Fibroblast of lung (primary cell): ENCODE measurements around the gene BAD. TPM values are rescaled to one million over a fixed set of nuclear protein-coding genes. Genes with fewer than 3 reads are reported as not detected.

Experiments
- DNase-seq, 2 donors: peaks; one replicate each; pipeline versions ENCODE4 v3.0.0 to v3.0.0-alpha.2; 2010; ENCODE audit warnings: low read depth in 2 of 2
- H2AFZ ChIP-seq: 2 replicates; pipeline ENCODE4 v1.5.1; 2012; ENCODE audit warnings: low read length, control low read depth, inconsistent platforms
- H3K27ac ChIP-seq: 2 replicates; pipeline ENCODE4 v1.5.1; 2011; ENCODE audit warnings: low read length, control low read depth; ENCODE audit not compliant: insufficient read depth
- H3K27me3 ChIP-seq: 2 replicates; pipeline ENCODE4 v1.5.1; 2011; ENCODE audit warnings: mild to moderate bottlenecking, low read length; ENCODE audit not compliant: control insufficient read depth, insufficient read depth
- H3K36me3 ChIP-seq: 2 replicates; pipeline ENCODE4 v1.5.1; 2011; ENCODE audit warnings: low read length; ENCODE audit not compliant: control insufficient read depth, insufficient read depth
- H3K4me1 ChIP-seq: 2 replicates; pipeline ENCODE4 v1.5.1; 2011; ENCODE audit warnings: low read length; ENCODE audit not compliant: control insufficient read depth, insufficient read depth; ENCODE audit errors: extremely low read depth
- H3K4me2 ChIP-seq: 2 replicates; pipeline ENCODE4 v1.5.1; 2011; ENCODE audit warnings: low read length, control low read depth; ENCODE audit not compliant: insufficient read depth; ENCODE audit errors: extremely low read depth
- H3K4me3 ChIP-seq, 4 experiments: fragments of 200-600 bp in 1 of 4; sonication (generic) in 1 of 4; replicated peaks in 1 of 4; 2 replicates each; pipeline ENCODE4 v1.5.1; 2011 to 2016; ENCODE audit warnings: low read length in 4 of 4, low read depth in 3 of 4, mild to moderate bottlenecking in 3 of 4, control low read depth in 2 of 4, inconsistent platforms in 1 of 4, mixed read lengths in 1 of 4; ENCODE audit not compliant: insufficient read depth in 1 of 4; ENCODE audit errors: control extremely low read depth in 1 of 4
- H3K79me2 ChIP-seq: 2 replicates; pipeline ENCODE4 v1.5.1; 2012; ENCODE audit warnings: mild to moderate bottlenecking, low read length, inconsistent platforms; ENCODE audit not compliant: control insufficient read depth, insufficient read depth
- H3K9ac ChIP-seq: 2 replicates; pipeline ENCODE4 v1.5.1; 2011; ENCODE audit warnings: mild to moderate bottlenecking, low read length, control low read depth; ENCODE audit not compliant: insufficient read depth
- H3K9me3 ChIP-seq: 2 replicates; pipeline ENCODE4 v1.5.1; 2012; ENCODE audit warnings: low read depth, low read length; ENCODE audit not compliant: control insufficient read depth, insufficient read depth
- H4K20me1 ChIP-seq: 2 replicates; pipeline ENCODE4 v1.5.1; 2011; ENCODE audit warnings: low read length; ENCODE audit not compliant: control insufficient read depth, insufficient read depth; ENCODE audit errors: extremely low read depth
- CTCF ChIP-seq, 2 donors: IDR thresholded peaks in 1 of 2; conservative IDR thresholded peaks in 1 of 2; 1 replicate in 1 of 2; 2 replicates in 1 of 2; pipeline ENCODE4 v1.5.1; 2011 to 2012; ENCODE audit warnings: low read length in 2 of 2, control low read depth in 1 of 2, inconsistent platforms in 1 of 2, low read depth in 1 of 2, mild to moderate bottlenecking in 1 of 2
- EZH2 ChIP-seq: IDR thresholded peaks from 2 replicates; pipeline ENCODE4 v1.5.1; 2012; ENCODE audit warnings: low read length, control low read depth, mild to moderate bottlenecking; ENCODE audit errors: missing control alignments
- polyA plus RNA-seq, 2 donors: library from polyadenylated mRNA; depleted of rRNA in 1 of 2; stranded (reverse) in 1 of 2; unstranded in 1 of 2; fragments of >200 nt; gene quantifications; 2 replicates each; pipeline ENCODE4 v1.2.1, GENCODE V29; 2011 to 2012; ENCODE audit warnings: missing spikeins in 1 of 2
- total RNA-seq: library from RNA; depleted of rRNA; stranded (reverse); fragments of >200 nt; gene quantifications from 2 replicates; pipeline ENCODE4 v1.2.1, GENCODE V29; 2014

Gene BAD
- total and polyA plus RNA-seq, 2 donors (not counting 1 experiment from before 2014, with no cell fraction given): 31.6 to 79.9 TPM

- H3K27me3 ChIP-seq: no peaks in the 10 kb centered on the region
- H3K9ac ChIP-seq: no peak overlapping the region
- DNase-seq: no peak
- no peak overlapping the region for H3K4me3 ChIP-seq
- no peaks in the 10 kb centered on the region for H3K9me3 ChIP-seq
- H2AFZ ChIP-seq: no peak overlapping the region
- H3K4me2 ChIP-seq: no peak overlapping the region
- peaks cover 3% of the 10 kb centered on the region for H3K4me1 ChIP-seq
- no peak for TF ChIP-seq EZH2
- TF ChIP-seq CTCF (conservative IDR thresholded peaks at IDR 0.05 in 1 of 2, IDR thresholded peaks at IDR 0.05 in 1 of 2; ENCODE audit: low read depth in 1 of 2, low read length in 2 of 2): no peak
- no peak overlapping the region for H3K27ac ChIP-seq
- no peaks in the 10 kb centered on the region for H4K20me1 ChIP-seq
- no peaks in the 10 kb centered on the region for H3K79me2 ChIP-seq
- peaks cover 14% of the 10 kb centered on the region for H3K36me3 ChIP-seq
These were observed 63.7 kb downstream of the BAD start for GRCh38 chr11:64220798-64221197.

- no peaks in the 10 kb centered on the region for H3K9me3 ChIP-seq
- H3K79me2 ChIP-seq: no peaks in the 10 kb centered on the region
- no peaks in the 10 kb centered on the region for H4K20me1 ChIP-seq
- H3K36me3 ChIP-seq: peaks cover 14% of the 10 kb centered on the region
- H3K27ac ChIP-seq: no peak overlapping the region
- no peaks in the 10 kb centered on the region for H3K27me3 ChIP-seq
- H2AFZ ChIP-seq: no peak overlapping the region
- no peak for DNase-seq
- no peak overlapping the region for H3K4me2 ChIP-seq
- TF ChIP-seq EZH2 (no peak), CTCF (conservative IDR thresholded peaks at IDR 0.05 in 1 of 2, IDR thresholded peaks at IDR 0.05 in 1 of 2; ENCODE audit: low read depth in 1 of 2, low read length in 2 of 2) (no peak)
- no peak overlapping the region for H3K4me3 ChIP-seq
- H3K4me1 ChIP-seq: peaks cover 2% of the 10 kb centered on the region
- no peak overlapping the region for H3K9ac ChIP-seq
These were observed 64.2 kb downstream of the BAD start for GRCh38 chr11:64220271-64220670.

Other genes starting within 250 kb of the BAD start
- gene FLRT1, start 248.7 kb downstream of the BAD start, total RNA-seq: 0.17 and 0.26 TPM in 2 replicates
- gene FLRT1, start 248.7 kb downstream of the BAD start, polyA plus RNA-seq: 0.01 and 0.02 TPM in 2 replicates
- 24.8 and 28.2 TPM in 2 replicates for gene MACROD1, start 118.6 kb downstream of the BAD start, total RNA-seq
- gene MACROD1, start 118.6 kb downstream of the BAD start, polyA plus RNA-seq: 6.0 and 8.8 TPM in 2 replicates
- 96.3 and 98.8 TPM in 2 replicates for gene STIP1, start 98.5 kb downstream of the BAD start, total RNA-seq
- gene STIP1, start 98.5 kb downstream of the BAD start, polyA plus RNA-seq: 147 and 198 TPM in 2 replicates
- 1.0 and 3.6 TPM in 2 replicates for gene FERMT3, start 77.9 kb downstream of the BAD start, total RNA-seq
- 1.2 and 1.9 TPM in 2 replicates for gene FERMT3, start 77.9 kb downstream of the BAD start, polyA plus RNA-seq
- 32.9 and 41.5 TPM in 2 replicates for gene TRPT1, start 58.5 kb downstream of the BAD start, total RNA-seq
- gene TRPT1, start 58.5 kb downstream of the BAD start, polyA plus RNA-seq: 20.5 and 25.7 TPM in 2 replicates
- gene NUDT22, start 58.4 kb downstream of the BAD start, total RNA-seq: 47.8 and 71.5 TPM in 2 replicates
- 17.7 and 18.5 TPM in 2 replicates for gene NUDT22, start 58.4 kb downstream of the BAD start, polyA plus RNA-seq
- 12.6 TPM in 2 replicates for gene DNAJC4, start 54.1 kb downstream of the BAD start, total RNA-seq
- 11.2 and 12.6 TPM in 2 replicates for gene DNAJC4, start 54.1 kb downstream of the BAD start, polyA plus RNA-seq
- 24.4 and 27.9 TPM in 2 replicates for gene VEGFB, start 50.1 kb downstream of the BAD start, total RNA-seq
- 21.2 and 25.3 TPM in 2 replicates for gene VEGFB, start 50.1 kb downstream of the BAD start, polyA plus RNA-seq
- 60.9 and 62.9 TPM in 2 replicates for gene FKBP2, start 43.6 kb downstream of the BAD start, total RNA-seq
- 34.7 and 41.4 TPM in 2 replicates for gene FKBP2, start 43.6 kb downstream of the BAD start, polyA plus RNA-seq
- gene PPP1R14B, start 37.7 kb downstream of the BAD start, total RNA-seq: 121 and 122 TPM in 2 replicates
- gene PPP1R14B, start 37.7 kb downstream of the BAD start, polyA plus RNA-seq: 107 and 199 TPM in 2 replicates
- gene PLCB3, start 33.1 kb downstream of the BAD start, total RNA-seq: 34.2 and 37.2 TPM in 2 replicates
- gene PLCB3, start 33.1 kb downstream of the BAD start, polyA plus RNA-seq: 17.2 and 20.6 TPM in 2 replicates
- gene GPR137, start 1.2 kb upstream of the BAD start, total RNA-seq: 8.2 and 10.9 TPM in 2 replicates
- 10.7 and 11.6 TPM in 2 replicates for gene GPR137, start 1.2 kb upstream of the BAD start, polyA plus RNA-seq
- gene KCNK4, start 6.6 kb upstream of the BAD start, total RNA-seq: under 0.01 TPM in 1 of 2 replicates, not detected in the other
- not detected in 2 replicates for gene KCNK4, start 6.6 kb upstream of the BAD start, polyA plus RNA-seq
- gene CATSPERZ, start 15.7 kb upstream of the BAD start, total RNA-seq: 0.33 and 1.0 TPM in 2 replicates
- 0.09 TPM in 1 of 2 replicates, not detected in the other for gene CATSPERZ, start 15.7 kb upstream of the BAD start, polyA plus RNA-seq
- 32.4 and 32.5 TPM in 2 replicates for gene ESRRA, start 20.9 kb upstream of the BAD start, total RNA-seq
- gene ESRRA, start 20.9 kb upstream of the BAD start, polyA plus RNA-seq: 6.7 and 8.1 TPM in 2 replicates
- gene TRMT112, start 32.9 kb upstream of the BAD start, total RNA-seq: 248 and 255 TPM in 2 replicates
- gene TRMT112, start 32.9 kb upstream of the BAD start, polyA plus RNA-seq: 161 and 222 TPM in 2 replicates
- 301 and 319 TPM in 2 replicates for gene PRDX5, start 33.5 kb upstream of the BAD start, total RNA-seq
- 311 and 431 TPM in 2 replicates for gene PRDX5, start 33.5 kb upstream of the BAD start, polyA plus RNA-seq
- 2.1 and 3.1 TPM in 2 replicates for gene CCDC88B, start 55.5 kb upstream of the BAD start, total RNA-seq
- 0.56 and 0.88 TPM in 2 replicates for gene CCDC88B, start 55.5 kb upstream of the BAD start, polyA plus RNA-seq
- 27.6 and 29.3 TPM in 2 replicates for gene RPS6KA4, start 74.5 kb upstream of the BAD start, total RNA-seq
- 15.9 and 20.5 TPM in 2 replicates for gene RPS6KA4, start 74.5 kb upstream of the BAD start, polyA plus RNA-seq